ENCODE measurements around the gene ERC1.

GRCh38 chr12:1369460-1369859, 378.4 kb downstream of the ERC1 start:
- TF ChIP-seq TP53 (CRISPR knock-in tag; IDR thresholded peaks at IDR 0.05) (no peak), CTCF (IDR thresholded peaks at IDR 0.05) (no peak), CHD4 (IDR thresholded peaks at IDR 0.05; ENCODE audit: borderline replicate concordance) (no peak), POLR2A (IDR thresholded peaks at IDR 0.05; ENCODE audit: low read length) (no peak), RAD21 (conservative IDR thresholded peaks at IDR 0.05 in 1 of 2, IDR thresholded peaks at IDR 0.05 in 1 of 2) (no peak), CEBPB (IDR thresholded peaks at IDR 0.05) (no peak), CBX8 (IDR thresholded peaks at IDR 0.05) (no peak)
